Activated naive CD8-positive, alpha-beta T cell treated with anti-CD3 and anti-CD28 coated beads, Interleukin-2, amount 50 U/mL, for 16 hours (primary cell): Measurements from ENCODE around the gene PALD1.
"Not testable (repeated sequence)": the region's sequence is repeated elsewhere in the genome, so short reads cannot be mapped to it uniquely, and the experiment has no call there.

Experiments used
- DNase-seq: peaks from one replicate; pipeline ENCODE4 v3.0.0-alpha.2; 2020; ENCODE audit warnings: low read depth, low spot score

The PALD1 gene

DNA sequence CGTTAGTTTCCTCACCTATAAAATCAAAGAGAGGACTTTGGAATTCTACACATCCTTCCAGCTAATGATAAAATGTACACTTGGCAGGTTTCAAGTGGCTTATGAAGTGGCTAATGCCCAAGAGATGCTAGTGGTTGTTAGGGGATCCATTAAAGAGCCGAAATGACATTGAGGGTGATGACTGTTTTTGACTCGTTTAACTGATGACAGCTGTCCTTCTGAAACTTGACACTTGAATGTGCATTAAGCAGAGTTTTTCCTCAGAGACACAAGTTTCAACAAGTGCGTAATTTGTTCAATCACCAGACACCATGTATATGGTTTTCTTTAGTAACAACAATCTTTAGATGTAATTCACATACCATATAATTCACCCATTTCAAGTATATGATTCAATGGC, 125.5 kb downstream of the PALD1 start:
- no peak for DNase-seq

DNA sequence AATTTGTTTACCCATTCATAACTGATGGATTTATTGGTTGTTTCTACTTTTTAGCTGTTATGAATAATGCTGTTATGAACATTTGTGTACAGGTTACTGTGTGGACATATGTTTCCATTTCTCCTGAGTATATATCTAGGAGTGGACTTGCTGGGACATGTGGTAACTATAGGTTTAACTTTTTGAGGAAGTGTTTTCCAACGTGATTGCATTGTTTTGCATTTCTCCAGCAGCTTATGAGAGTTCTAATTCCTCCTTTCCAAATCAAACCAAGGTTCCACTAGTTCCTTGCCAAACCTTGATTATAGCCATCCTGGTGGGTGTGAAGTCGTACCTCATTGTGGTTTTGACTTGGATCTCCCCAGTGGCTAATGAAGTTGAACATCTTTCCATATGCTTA, 126.6 kb downstream of the PALD1 start:
- no peak for DNase-seq

DNA sequence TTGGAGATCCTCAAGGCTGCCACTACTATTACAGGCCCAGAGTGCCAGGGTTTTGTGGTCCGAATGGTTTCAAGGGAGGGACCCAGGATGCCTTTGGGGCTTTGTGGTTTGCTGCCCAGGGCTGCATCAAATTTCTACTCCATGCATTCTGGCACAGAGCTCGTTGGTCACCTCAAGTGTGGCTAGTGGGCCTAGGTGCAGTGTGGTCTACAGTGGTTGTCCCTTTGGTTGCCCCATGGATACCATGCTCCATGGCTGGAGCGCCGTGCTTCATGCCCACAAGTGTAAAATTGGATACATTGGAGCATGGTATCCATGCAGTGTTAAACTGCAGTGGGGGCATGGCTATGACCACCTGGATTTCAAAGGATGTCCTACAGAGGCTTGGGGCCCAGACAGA, 129.4 kb downstream of the PALD1 start:
- no peak for DNase-seq

DNA sequence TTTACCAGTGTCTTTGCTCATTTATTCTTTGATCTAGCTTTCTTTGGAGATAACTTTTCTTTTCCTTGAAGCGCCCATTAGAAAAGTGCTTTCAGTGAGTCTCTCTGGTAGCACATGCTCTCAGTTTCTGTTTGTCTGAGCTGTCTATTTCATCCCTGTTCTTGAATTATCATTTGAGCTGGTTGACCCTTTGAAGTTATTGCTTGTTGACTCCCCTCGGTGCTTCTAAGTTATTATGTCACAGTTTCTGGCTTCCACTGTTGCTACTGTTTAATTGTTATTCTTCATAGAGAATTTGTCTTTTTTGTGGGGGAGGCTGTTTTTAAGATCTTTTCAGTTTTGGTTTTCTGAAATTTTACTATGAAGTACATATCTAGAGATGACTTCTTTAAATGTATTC, 135.4 kb downstream of the PALD1 start:
- DNase-seq = no peak

DNA sequence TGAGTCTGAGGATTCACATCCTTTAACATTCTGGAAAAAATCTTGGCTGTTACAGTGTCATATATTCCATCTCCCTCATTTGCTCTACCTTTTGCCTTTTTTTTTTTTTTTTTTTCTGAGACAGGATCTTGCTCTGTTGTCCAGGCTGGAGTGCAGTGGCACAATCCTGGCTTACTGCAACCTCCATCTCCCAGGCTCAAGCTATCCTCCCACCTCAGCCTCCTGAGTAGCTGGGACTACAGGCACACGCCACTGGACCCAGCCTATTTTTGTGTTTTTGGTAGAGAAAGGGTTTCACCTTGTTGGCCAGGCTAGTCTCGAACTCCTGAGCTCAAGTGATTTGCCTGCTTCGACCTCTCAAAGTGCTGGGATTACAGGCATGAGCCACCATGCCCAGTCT, 135.8 kb downstream of the PALD1 start:
- DNase-seq = not testable (repeated sequence)

DNA sequence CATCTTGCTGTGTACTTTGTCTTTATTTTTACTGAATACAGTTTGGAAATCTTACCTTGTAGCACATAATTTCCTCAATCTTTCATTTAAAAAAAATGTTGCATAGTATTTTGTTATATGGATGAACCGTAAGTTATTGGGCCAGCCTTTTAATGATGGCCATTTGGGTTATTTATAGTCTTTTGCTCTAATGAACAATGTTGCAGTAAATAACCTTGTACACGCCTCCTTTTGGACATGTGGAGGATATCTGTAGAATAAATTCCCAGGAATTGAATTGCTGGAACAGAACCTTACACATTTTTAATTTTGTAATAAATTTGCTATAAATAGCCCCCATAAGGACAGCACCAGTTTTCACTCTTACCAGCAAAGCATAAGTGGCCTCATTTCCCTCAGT, 136.6 kb downstream of the PALD1 start:
- DNase-seq = no peak

DNA sequence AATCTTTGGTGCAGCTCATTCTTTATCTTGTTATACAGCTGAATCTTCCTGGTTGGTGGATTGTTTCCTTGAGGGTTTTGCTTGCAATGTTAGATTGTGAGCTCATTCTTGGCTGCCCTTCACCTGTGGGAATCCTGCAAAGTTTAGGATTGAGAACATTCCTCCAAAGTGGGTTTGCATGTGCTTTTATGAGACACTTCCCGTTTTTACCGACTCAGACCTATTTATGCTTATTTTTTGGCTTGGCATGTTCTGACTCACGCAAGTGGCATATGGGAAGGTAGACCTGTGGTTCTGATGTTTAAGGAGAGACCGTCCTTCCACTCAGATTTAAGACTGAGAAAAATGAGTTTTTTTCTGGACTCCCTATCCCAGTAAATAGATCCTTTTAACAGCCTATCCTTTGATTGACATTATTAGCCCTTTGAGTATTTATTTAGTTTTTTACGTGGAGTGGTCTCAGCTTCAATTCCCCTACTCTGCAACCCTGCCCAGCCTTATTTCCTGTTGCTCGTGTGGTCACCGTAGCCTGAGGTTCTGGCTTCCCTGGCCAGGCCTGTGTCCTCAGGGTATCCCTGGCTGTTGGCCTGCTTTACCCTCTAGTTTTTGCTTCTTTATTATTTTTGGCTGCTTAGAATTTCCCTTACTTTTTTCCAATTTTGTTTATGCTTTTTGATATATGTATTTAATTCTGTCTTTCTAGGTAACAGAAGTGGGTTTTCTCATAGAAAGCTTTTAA, 137.4 kb downstream of the PALD1 start:
- DNase-seq = no peak

DNA sequence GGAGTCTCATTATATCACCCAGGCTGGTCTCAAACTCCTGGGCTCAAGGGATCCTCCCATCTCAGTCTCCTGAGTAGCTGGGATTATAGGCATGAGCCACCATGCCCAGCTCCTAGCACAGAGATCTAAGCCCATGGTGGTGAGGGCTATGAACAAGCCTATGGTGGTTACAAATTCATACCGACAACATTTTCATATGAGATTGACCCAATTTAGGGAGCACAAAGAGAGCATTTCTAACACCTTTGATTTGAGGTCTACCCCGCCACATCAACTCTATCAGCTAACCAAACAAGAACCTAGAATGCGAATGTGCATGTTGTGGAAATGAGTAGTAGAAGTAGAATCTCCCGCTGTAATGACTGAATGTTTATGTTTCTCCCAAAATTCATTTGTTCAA, 138.2 kb downstream of the PALD1 start:
- no peak for DNase-seq
